Keratinocyte (primary cell): ENCODE results near the gene CELSR1. TPM values are rescaled to one million over a fixed set of nuclear protein-coding genes. Genes with fewer than 3 reads are reported as not detected.

Experiments
- DNase-seq: peaks from one replicate; pipeline ENCODE4 v3.0.0-alpha.2; 2011; ENCODE audit warnings: low read depth, missing footprints, low spot score
- FAIRE-seq: peaks from 2 replicates; lab custom pipeline; 2011; peaks lifted over from hg19 to GRCh38; lab: Jason Lieb, UNC
- H2AFZ ChIP-seq: 2 replicates; pipeline ENCODE4 v1.6.0; 2012; ENCODE audit warnings: low read length, control low read depth, inconsistent platforms; ENCODE audit not compliant: control insufficient read depth
- H3K27ac ChIP-seq: 2 replicates; pipeline ENCODE4 v1.5.1; 2011; ENCODE audit warnings: low read length; ENCODE audit not compliant: control insufficient read depth, insufficient read depth
- H3K27me3 ChIP-seq: 3 replicates; pipeline ENCODE4 v1.6.0; 2011; ENCODE audit warnings: low read length; ENCODE audit not compliant: control insufficient read depth, insufficient read depth; ENCODE audit errors: extremely low read depth
- H3K36me3 ChIP-seq, 2 experiments: 2 replicates in 1 of 2; 3 replicates in 1 of 2; pipeline ENCODE4 v1.5.1; 2011; ENCODE audit warnings: low read length in 2 of 2, mild to moderate bottlenecking in 1 of 2; ENCODE audit not compliant: control insufficient read depth in 2 of 2, insufficient read depth in 2 of 2; ENCODE audit errors: extremely low read depth in 1 of 2
- H3K4me1 ChIP-seq: 3 replicates; pipeline ENCODE4 v1.5.1; 2011; ENCODE audit warnings: low read length; ENCODE audit not compliant: control insufficient read depth, insufficient read depth; ENCODE audit errors: extremely low read depth
- H3K4me2 ChIP-seq: 3 replicates; pipeline ENCODE4 v1.6.0; 2011; ENCODE audit warnings: low read depth, low read length; ENCODE audit not compliant: control insufficient read depth, insufficient read depth; ENCODE audit errors: extremely low read depth
- H3K4me3 ChIP-seq, 3 experiments: fragments of 200-600 bp in 1 of 3; sonication (generic) in 1 of 3; 2 replicates in 2 of 3; 3 replicates in 1 of 3; pipeline ENCODE4 v1.5.1; 2011 to 2016; ENCODE audit warnings: low read length in 3 of 3, mild to moderate bottlenecking in 3 of 3, control low read depth in 2 of 3, inconsistent platforms in 1 of 3, low read depth in 1 of 3, mixed read lengths in 1 of 3, mixed run types in 1 of 3, moderate library complexity in 1 of 3; ENCODE audit not compliant: control insufficient read depth in 2 of 3, insufficient read depth in 2 of 3; ENCODE audit errors: extremely low read depth in 1 of 3
- H3K79me2 ChIP-seq: 2 replicates; pipeline ENCODE4 v1.6.0; 2012; ENCODE audit warnings: low read length; ENCODE audit not compliant: control insufficient read depth, insufficient read depth
- H3K9ac ChIP-seq: 3 replicates; pipeline ENCODE4 v1.6.0; 2011; ENCODE audit warnings: low read length; ENCODE audit not compliant: control insufficient read depth, insufficient read depth; ENCODE audit errors: extremely low read depth
- H3K9me1 ChIP-seq: 3 replicates; pipeline ENCODE4 v1.6.0; 2011; ENCODE audit warnings: low read length; ENCODE audit not compliant: control insufficient read depth, insufficient read depth; ENCODE audit errors: extremely low read depth
- H3K9me3 ChIP-seq: 2 replicates; pipeline ENCODE4 v1.5.1; 2012; ENCODE audit warnings: low read depth, low read length; ENCODE audit not compliant: control insufficient read depth
- H4K20me1 ChIP-seq: 3 replicates; pipeline ENCODE4 v1.6.0; 2011; ENCODE audit warnings: low read length; ENCODE audit not compliant: control insufficient read depth, insufficient read depth; ENCODE audit errors: extremely low read depth
- CTCF ChIP-seq, 3 experiments: IDR thresholded peaks in 1 of 3; conservative IDR thresholded peaks in 1 of 3; optimal IDR thresholded peaks in 1 of 3; 2 replicates in 2 of 3; 3 replicates in 1 of 3; pipeline versions ENCODE3 to v1.5.1; 2011; ENCODE audit warnings: low read length in 3 of 3, mild to moderate bottlenecking in 3 of 3, moderate library complexity in 2 of 3, control low read depth in 1 of 3, inconsistent platforms in 1 of 3; ENCODE audit not compliant: insufficient read depth in 2 of 3; ENCODE audit errors: extremely low read depth in 1 of 3
- EZH2 ChIP-seq: IDR thresholded peaks from one replicate; pipeline ENCODE4 v1.6.1; 2012; ENCODE audit warnings: inconsistent platforms, mild to moderate bottlenecking, low read length, moderate library complexity
- dilution Hi-C: fragments of 300-500 bp; cut with MboI; formaldehyde crosslinking; loops from one replicate; pipeline ENCODE4 v1.7.0; 2020; ENCODE audit warnings: low sequenced_read_pairs; ENCODE audit not compliant: extremely low pct_ligation_motif_present
- polyA plus RNA-seq, 5 experiments: library from polyadenylated mRNA; depleted of rRNA in 3 of 5; stranded (reverse) in 3 of 5; stranded (forward) in 1 of 5; unstranded in 1 of 5; fragments of >200 nt; gene quantifications; 1 replicate in 1 of 5; 2 replicates in 3 of 5; 3 replicates in 1 of 5; pipeline versions ENCODE4 v1.2.1 to v1.2.3, GENCODE V29; 2011 to 2012; ENCODE audit warnings: missing spikeins in 2 of 5, low read depth in 1 of 5, low replicate concordance in 1 of 5

Gene CELSR1
- polyA plus RNA-seq, 1 donor (not counting 4 experiments of a cell fraction or from before 2014, with no cell fraction given) = 16.1 TPM

- no peak overlapping the region for H3K4me3 ChIP-seq
- no peaks in the 10 kb centered on the region for H3K27me3 ChIP-seq
- H3K79me2 ChIP-seq = no peaks in the 10 kb centered on the region
- DNase-seq (no peak), FAIRE-seq (no peak)
- dilution Hi-C loops = no loop called here
- peaks cover 12% of the 10 kb centered on the region for H3K4me1 ChIP-seq
- no peaks in the 10 kb centered on the region for H4K20me1 ChIP-seq
- H2AFZ ChIP-seq = no peak overlapping the region
- H3K9me1 ChIP-seq = no peaks in the 10 kb centered on the region
- peaks cover 4% of the 10 kb centered on the region for H3K9me3 ChIP-seq
- no peak overlapping the region for H3K9ac ChIP-seq
- no peaks in the 10 kb centered on the region for H3K36me3 ChIP-seq
- TF ChIP-seq EZH2 (no peak), CTCF (optimal IDR thresholded peaks at IDR 0.05 in 1 of 3, IDR thresholded peaks at IDR 0.05 in 1 of 3, conservative IDR thresholded peaks at IDR 0.05 in 1 of 3; ENCODE audit: extremely low read depth in 1 of 3, insufficient read depth in 2 of 3, low read length in 3 of 3) (no peak)
- no peak overlapping the region for H3K27ac ChIP-seq
- H3K4me2 ChIP-seq = no peak overlapping the region
Measured at GRCh38 chr22:46571642-46572250, 34.3 kb upstream of the CELSR1 start.

- DNase-seq = no peak
- H3K9ac ChIP-seq = no peak overlapping the region
- no peak overlapping the region for H2AFZ ChIP-seq
- no peak overlapping the region for H3K4me3 ChIP-seq
- H3K27ac ChIP-seq = no peak overlapping the region
- no peaks in the 10 kb centered on the region for H3K9me1 ChIP-seq
- H3K4me1 ChIP-seq = no peaks in the 10 kb centered on the region
- H3K27me3 ChIP-seq = no peaks in the 10 kb centered on the region
- no peaks in the 10 kb centered on the region for H4K20me1 ChIP-seq
- dilution Hi-C loops = no loop called here
- no peak overlapping the region for H3K4me2 ChIP-seq
- no peak for FAIRE-seq
- TF ChIP-seq EZH2 (no peak), CTCF (optimal IDR thresholded peaks at IDR 0.05 in 1 of 3, IDR thresholded peaks at IDR 0.05 in 1 of 3, conservative IDR thresholded peaks at IDR 0.05 in 1 of 3; ENCODE audit: extremely low read depth in 1 of 3, insufficient read depth in 2 of 3, low read length in 3 of 3) (no peak)
- no peaks in the 10 kb centered on the region for H3K36me3 ChIP-seq
- no peaks in the 10 kb centered on the region for H3K79me2 ChIP-seq
- H3K9me3 ChIP-seq = peaks cover 4% of the 10 kb centered on the region
Measured at GRCh38 chr22:46569848-46570695, 32.7 kb upstream of the CELSR1 start.
